Ectodermal cell (in vitro differentiated cells): ENCODE results near the gene SLC30A7.
"Not testable (repeated sequence)": the region's sequence is repeated elsewhere in the genome, so short reads cannot be mapped to it uniquely, and the experiment has no call there.

Source experiments
- H3K27ac ChIP-seq: 2 replicates; pipeline ENCODE4 v1.7.0; 2013; ENCODE audit warnings: mild to moderate bottlenecking, low read depth, low read length; ENCODE audit not compliant: insufficient read depth, poor library complexity, severe bottlenecking
- H3K27me3 ChIP-seq: 2 replicates; pipeline ENCODE4 v1.7.0; 2013; ENCODE audit warnings: mild to moderate bottlenecking, low read length; ENCODE audit not compliant: insufficient read depth, control insufficient read depth, poor library complexity, severe bottlenecking
- H3K36me3 ChIP-seq: one replicate; pipeline ENCODE4 v1.7.0; 2013; ENCODE audit warnings: low read length; ENCODE audit not compliant: control insufficient read depth, insufficient read depth
- H3K4me1 ChIP-seq: one replicate; pipeline ENCODE4 v1.7.0; 2013; ENCODE audit warnings: low read length; ENCODE audit not compliant: control insufficient read depth, insufficient read depth
- H3K4me3 ChIP-seq: 2 replicates; pipeline ENCODE4 v1.7.0; 2013; ENCODE audit warnings: low read depth, low read length, control low read depth; ENCODE audit not compliant: insufficient read depth
- H3K9me3 ChIP-seq: 2 replicates; pipeline ENCODE4 v1.7.0; 2013; ENCODE audit warnings: mild to moderate bottlenecking, low read length, moderate library complexity; ENCODE audit not compliant: control insufficient read depth
- WGBS, 2 experiments: methylation state at CpG; one replicate each; pipeline ENCODE4 v1.1.7; 2013; ENCODE audit warnings: missing lambda C conversion rate in 2 of 2; 5-methylcytosine and 5-hydroxymethylcytosine counted together

The SLC30A7 gene

GRCh38 chr1:100866901-100867206, 29.0 kb upstream of the SLC30A7 start:
- Histone ChIP-seq H3K9me3 (no peaks in the 10 kb centered on the region), H3K27me3 (no peaks in the 10 kb centered on the region), H3K36me3 (no peaks in the 10 kb centered on the region), H3K4me3 (no peak overlapping the region), H3K4me1 (no peaks in the 10 kb centered on the region), H3K27ac (no peak overlapping the region)
- WGBS, 2 experiments: 80 to 90% methylated on average over 1 of the region's 2 CpGs

- WGBS, 2 experiments: 34 to 38% methylated on average over 3 to 7 of the region's 7 CpGs
- Histone ChIP-seq H3K9me3 (no peaks in the 10 kb centered on the region), H3K27ac (no peak overlapping the region), H3K27me3 (no peaks in the 10 kb centered on the region), H3K4me3 (no peak overlapping the region), H3K4me1 (no peaks in the 10 kb centered on the region), H3K36me3 (no peaks in the 10 kb centered on the region)
Measured at GRCh38 chr1:100868364-100868995, 27.4 kb upstream of the SLC30A7 start.

- no peak overlapping the region for H3K27ac ChIP-seq
- H3K9me3 ChIP-seq: no peaks in the 10 kb centered on the region
- no peak overlapping the region for H3K4me3 ChIP-seq
- no peaks in the 10 kb centered on the region for H3K27me3 ChIP-seq
- WGBS, 2 experiments: 87% methylated on average over 2 of the region's 2 CpGs
- peaks cover 5% of the 10 kb centered on the region for H3K36me3 ChIP-seq
- H3K4me1 ChIP-seq: no peaks in the 10 kb centered on the region
Measured at GRCh38 chr1:100869996-100870395, 25.9 kb upstream of the SLC30A7 start.

GRCh38 chr1:100874433-100874832, 21.5 kb upstream of the SLC30A7 start:
- WGBS, 2 experiments: 84 to 95% methylated on average over 2 of the region's 2 CpGs

GRCh38 chr1:100875228-100875627, 20.7 kb upstream of the SLC30A7 start:
- 81 to 88% methylated on average over 2 to 3 of the region's 3 CpGs for WGBS, 2 experiments
- Histone ChIP-seq H3K36me3 (peaks cover 5% of the 10 kb centered on the region), H3K4me1 (no peaks in the 10 kb centered on the region), H3K27ac (no peak overlapping the region), H3K27me3 (no peaks in the 10 kb centered on the region), H3K4me3 (no peak overlapping the region), H3K9me3 (no peaks in the 10 kb centered on the region)

More at GRCh38 chr1:100874433-100874832, 21.5 kb upstream of the SLC30A7 start:
- H3K9me3 ChIP-seq: no peaks in the 10 kb centered on the region
- H3K27me3 ChIP-seq: no peaks in the 10 kb centered on the region
- H3K4me3 ChIP-seq: no peak overlapping the region
- no peak overlapping the region for H3K27ac ChIP-seq
- no peaks in the 10 kb centered on the region for H3K4me1 ChIP-seq
- peaks cover 5% of the 10 kb centered on the region for H3K36me3 ChIP-seq

GRCh38 chr1:100876291-100876690, 19.6 kb upstream of the SLC30A7 start:
- H3K27ac ChIP-seq: no peak overlapping the region
- no peak overlapping the region for H3K4me3 ChIP-seq
- H3K36me3 ChIP-seq: peaks cover 5% of the 10 kb centered on the region
- no peaks in the 10 kb centered on the region for H3K4me1 ChIP-seq
- H3K9me3 ChIP-seq: no peaks in the 10 kb centered on the region
- no peaks in the 10 kb centered on the region for H3K27me3 ChIP-seq

GRCh38 chr1:100879422-100879821, 16.5 kb upstream of the SLC30A7 start:
- Histone ChIP-seq H3K9me3 (no peaks in the 10 kb centered on the region), H3K27ac (no peak overlapping the region), H3K36me3 (no peaks in the 10 kb centered on the region), H3K4me1 (no peaks in the 10 kb centered on the region), H3K27me3 (no peaks in the 10 kb centered on the region), H3K4me3 (no peak overlapping the region)

- WGBS, 2 experiments: 90 to 100% methylated on average over 2 to 3 of the region's 3 CpGs
- Histone ChIP-seq H3K27me3 (no peaks in the 10 kb centered on the region), H3K27ac (no peak overlapping the region), H3K4me1 (no peaks in the 10 kb centered on the region), H3K9me3 (no peaks in the 10 kb centered on the region), H3K4me3 (no peak overlapping the region), H3K36me3 (no peaks in the 10 kb centered on the region)
Measured at GRCh38 chr1:100881687-100882086, 14.2 kb upstream of the SLC30A7 start.

- Histone ChIP-seq H3K4me3 (no peak overlapping the region), H3K9me3 (no peaks in the 10 kb centered on the region), H3K36me3 (peaks cover under 1% of the 10 kb centered on the region), H3K4me1 (no peaks in the 10 kb centered on the region), H3K27me3 (no peaks in the 10 kb centered on the region), H3K27ac (no peak overlapping the region)
- 85 to 90% methylated on average over 2 of the region's 2 CpGs for WGBS, 2 experiments
Measured at GRCh38 chr1:100882698-100883097, 13.2 kb upstream of the SLC30A7 start.

GRCh38 chr1:100883963-100884362, 11.9 kb upstream of the SLC30A7 start:
- Histone ChIP-seq H3K4me1 (no peaks in the 10 kb centered on the region), H3K27me3 (no peaks in the 10 kb centered on the region)
- WGBS, 2 experiments: 90 to 97% methylated on average over 4 of the region's 4 CpGs

GRCh38 chr1:100889007-100889406, 6.9 kb upstream of the SLC30A7 start:
- H3K27me3 ChIP-seq, H3K4me1 ChIP-seq, H3K4me3 ChIP-seq, H3K9me3 ChIP-seq, H3K27ac ChIP-seq: not testable (repeated sequence)
- 100% methylated on average over 1 of the region's 1 CpG for WGBS, 2 experiments
- peaks cover 23% of the 10 kb centered on the region for H3K36me3 ChIP-seq

More at GRCh38 chr1:100883963-100884362, 11.9 kb upstream of the SLC30A7 start:
- H3K27ac ChIP-seq: no peak overlapping the region
- no peak overlapping the region for H3K4me3 ChIP-seq
- no peaks in the 10 kb centered on the region for H3K9me3 ChIP-seq
- peaks cover 8% of the 10 kb centered on the region for H3K36me3 ChIP-seq
